HG03439 (cell line): Measurements from ENCODE around the gene GAD1.

ENCODE experiments used
- ATAC-seq: cut with Tn5 transposase; IDR thresholded peaks from one replicate; pipeline ENCODE4 v1.9.1; 2021; ENCODE audit warnings: mild to moderate bottlenecking, moderate library complexity; ENCODE audit not compliant: unreplicated experiment

The GAD1 gene

GRCh38 chr2:170817093-170818035 lies 677 bp downstream of the GAD1 start:
- no peak for ATAC-seq

- no peak for ATAC-seq
Observed at GRCh38 chr2:170818036-170818751, 1.5 kb downstream of the GAD1 start.

DNA sequence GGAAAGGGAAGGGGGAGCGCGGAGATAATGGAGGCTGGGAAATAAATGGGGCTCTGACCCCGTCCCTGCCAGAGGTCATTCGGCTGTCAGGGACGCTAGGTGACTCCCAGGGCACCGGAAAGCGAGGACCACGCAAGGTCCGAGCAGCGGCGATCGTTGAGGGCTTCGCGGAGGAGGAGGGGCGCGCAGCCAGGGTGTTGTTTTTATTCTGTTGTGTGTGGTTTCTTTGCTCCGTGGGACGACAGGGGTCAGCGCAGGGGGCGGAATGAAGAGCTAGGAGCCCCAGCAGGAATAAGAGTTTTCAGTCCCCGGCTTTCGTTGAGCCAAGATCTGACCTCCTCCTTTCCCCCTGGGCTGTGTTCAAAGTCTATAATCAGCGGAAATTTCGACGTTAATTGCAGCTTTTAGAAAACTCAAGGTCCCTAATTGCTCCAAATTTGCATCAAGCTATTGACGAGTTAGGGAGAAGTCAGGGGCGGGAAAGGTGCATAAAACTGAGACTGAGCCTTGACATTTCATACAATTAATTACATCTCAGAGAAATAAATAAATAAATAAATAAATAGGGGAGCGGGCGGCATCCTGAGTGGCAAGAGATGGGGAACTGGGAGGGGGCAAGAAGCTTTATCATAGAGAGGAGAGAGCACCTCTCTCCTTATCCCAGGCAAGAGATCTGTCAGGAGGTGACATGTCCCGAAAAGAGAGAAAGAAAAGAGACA lies 2.2 kb downstream of the GAD1 start:
- no peak for ATAC-seq

DNA sequence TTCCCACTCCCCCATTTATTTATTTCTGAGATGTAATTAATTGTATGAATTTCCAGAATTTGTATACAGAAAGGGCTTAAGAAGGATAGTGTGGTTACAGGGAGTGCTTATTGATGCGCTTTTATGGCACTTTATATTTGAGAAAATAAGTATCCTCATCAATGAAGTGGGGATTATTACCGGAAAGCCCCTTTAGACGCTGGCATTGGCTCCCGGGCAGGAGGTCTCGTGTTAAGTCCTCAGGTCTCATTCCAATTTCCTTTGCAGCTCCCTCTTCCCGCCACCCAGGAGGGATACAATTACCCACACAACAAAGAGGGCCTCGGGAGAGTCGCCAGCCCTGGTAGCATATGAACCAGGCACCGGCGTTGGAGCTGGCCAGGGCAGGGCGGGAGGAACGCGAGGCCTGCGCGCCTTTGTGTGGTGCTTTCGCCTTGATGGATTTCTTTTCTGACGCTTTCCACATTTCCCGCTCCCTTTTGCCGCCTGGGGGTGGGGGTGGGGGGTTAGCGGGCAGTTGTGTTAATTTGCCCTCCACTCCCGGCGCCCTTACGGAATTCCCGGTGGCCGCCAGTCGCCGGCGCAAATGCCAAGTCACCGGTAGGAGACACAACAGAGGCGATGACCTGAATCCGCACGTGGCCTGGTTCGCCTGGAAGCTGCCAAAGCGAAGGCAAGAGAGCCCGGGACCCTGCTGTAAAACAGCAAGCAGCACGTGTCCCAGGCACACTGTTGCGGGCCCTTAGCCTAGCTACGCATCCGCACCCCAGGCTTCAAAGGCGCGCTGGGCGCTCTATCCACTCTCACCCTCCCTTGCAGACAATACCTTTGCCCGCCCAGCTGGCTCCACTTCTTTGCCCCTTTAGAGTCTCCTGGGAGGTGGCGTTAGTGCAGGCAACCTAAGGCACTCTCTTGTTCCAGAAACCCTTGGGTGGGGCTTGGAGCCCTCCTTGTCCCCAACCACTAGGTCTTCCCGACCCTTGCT lies 3.3 kb downstream of the GAD1 start:
- ATAC-seq, result no peak

GRCh38 chr2:170820757-170821530 lies 4.3 kb downstream of the GAD1 start:
- ATAC-seq, result no peak

DNA sequence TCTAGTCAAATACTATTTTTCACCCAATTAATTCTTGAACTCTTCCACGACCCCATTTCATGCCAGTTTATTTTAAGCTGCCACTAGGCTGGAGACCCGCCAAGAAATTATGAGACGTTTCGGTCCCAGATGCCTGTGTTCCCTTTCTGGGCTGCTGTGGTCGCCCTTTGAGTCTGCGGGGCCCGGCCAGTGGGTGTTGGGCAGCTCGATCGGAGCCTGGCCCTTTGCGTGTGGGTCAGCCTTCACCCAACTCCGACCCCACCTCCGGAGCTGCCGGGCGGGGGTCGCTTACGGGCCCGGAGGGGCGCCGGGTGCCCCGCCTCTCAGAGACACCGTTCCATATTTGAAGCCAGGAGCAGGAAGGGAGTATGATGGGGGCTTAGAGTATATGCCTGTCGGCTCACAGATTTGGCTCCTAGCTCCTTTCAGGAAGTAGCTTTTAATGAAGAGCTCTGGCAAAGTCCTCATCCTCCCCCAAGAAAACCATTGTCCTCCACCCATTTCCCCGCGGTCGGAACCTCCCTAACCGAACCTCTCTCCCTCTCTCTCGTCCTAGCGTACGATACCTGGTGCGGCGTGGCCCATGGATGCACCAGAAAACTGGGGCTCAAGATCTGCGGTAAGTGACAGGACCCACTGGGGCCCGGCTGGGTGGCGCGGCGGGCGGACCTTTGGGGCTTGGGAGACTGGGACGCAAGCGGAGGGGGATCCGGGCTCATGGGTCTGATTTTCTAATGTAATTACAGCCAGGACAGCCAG lies 5.0 kb downstream of the GAD1 start:
- no peak for ATAC-seq

DNA sequence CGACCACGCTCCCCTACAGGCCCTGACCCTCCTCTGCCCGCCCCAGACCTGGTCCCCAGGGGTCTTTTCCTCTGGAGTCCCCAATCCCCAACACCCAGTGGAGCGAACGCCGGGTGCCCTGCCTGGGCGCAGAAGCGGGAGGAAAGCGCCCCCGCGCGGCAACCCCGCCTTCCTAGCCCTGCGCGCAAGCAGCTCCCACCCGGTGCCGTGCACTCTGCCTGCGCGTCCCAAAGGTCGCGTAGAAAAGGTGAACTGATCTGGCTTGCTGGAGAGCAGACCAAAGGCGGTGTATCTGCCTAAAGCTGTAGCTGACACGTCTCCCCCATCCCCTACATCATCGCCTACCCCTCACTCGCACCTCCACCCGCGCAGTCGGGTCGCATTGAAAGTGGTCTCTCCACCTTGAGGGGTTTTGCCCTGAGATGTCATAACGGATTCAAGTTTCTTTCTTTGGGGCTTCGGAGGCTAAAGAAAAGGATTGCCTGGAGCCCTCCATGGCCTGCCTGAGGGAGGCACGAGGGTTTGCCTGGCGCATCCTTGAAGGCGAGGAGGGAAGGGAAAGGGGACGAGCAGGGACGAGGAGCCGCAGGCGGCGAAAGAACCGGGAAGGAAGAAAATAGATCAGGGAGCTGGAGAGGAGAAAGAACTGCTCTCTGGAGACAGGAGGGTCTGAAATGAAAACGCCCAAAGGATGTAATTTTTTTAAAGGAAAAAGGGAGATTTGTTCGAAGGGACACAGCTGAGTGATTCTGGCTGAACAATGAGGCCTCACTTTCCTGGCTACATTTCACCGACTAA lies 5.8 kb downstream of the GAD1 start:
- ATAC-seq, result no peak

DNA sequence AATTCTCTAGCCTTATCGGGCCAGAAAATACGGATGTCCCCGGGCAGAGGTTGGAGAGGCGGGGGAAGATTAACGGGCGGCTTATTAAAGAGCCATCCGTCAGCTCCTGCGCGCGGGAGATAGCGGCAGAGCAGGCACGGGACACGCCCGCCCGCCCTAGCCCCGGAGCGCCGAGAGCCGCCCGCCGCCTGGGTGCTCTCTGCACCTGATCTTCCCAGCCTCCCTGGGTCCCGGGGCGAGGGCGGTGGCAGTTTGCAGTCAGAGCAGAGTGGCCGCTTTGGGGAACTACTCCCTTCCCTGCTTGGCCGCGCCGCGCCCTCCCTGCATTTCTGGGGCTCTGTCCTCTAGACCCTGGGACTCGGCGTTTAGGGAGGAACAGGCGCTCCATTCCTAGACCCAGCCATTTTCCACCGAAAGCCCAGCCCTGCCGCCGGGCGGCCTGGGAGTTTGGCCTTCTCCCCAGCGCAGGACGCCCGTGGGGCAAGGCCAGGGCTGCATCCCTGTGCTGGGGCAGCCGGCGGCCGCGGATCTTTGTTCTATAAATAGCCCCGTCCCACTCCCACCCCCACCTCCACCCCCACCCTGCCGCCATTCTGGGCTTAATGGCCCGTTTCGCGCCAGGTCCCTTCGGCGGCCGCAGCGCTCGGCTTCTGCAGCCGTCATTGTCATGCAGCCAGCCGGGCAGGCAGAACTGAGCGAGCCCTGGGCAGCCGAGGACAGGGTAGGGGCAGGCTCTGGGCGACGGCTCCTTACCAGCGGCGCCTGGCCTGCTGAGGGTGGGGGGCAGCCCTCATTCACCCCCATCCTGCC lies 6.6 kb downstream of the GAD1 start:
- ATAC-seq, result no peak

DNA sequence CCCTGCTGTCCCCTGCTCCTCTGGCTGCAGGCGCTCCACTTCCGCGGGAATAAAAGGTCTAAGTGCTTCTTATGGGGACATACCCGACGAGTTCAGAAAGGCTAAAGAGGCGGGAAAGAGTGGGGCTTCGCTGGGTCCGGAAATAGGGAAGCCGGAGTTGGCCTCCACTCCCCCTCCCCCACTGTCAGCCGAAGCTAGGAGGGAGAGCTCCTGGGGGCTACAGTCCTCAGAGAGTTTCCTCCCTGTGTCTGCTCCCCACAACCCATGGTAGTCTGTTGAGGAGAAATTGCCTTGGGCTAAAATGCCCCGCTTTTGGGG lies 7.2 kb downstream of the GAD1 start:
- ATAC-seq, result no peak

DNA sequence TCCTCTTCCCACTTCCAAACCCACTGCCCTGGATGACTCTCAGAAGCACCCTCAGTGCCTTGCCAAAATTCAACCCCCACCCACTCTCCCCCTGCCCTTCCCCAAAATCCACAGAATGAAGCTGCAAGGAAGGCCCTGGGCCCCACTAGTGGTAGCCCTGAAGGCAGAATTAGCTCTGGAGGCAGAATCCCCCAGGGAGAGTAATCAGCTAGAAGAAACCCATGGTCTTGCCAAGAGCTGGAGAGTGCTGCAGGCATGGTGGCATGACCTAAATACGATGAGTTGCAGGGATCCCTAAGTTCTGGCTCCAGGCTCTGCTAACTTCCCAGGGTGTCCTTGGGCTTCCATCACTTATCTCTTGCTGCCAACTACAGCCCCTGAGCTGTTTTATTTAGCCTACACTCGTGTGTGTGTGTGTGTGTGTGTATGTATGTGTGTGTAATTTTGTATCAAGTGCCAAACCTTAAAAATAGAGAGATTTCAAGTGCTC lies 7.9 kb downstream of the GAD1 start:
- ATAC-seq, result no peak

GRCh38 chr2:170827841-170828532 lies 11.3 kb downstream of the GAD1 start:
- ATAC-seq, result no peak

DNA sequence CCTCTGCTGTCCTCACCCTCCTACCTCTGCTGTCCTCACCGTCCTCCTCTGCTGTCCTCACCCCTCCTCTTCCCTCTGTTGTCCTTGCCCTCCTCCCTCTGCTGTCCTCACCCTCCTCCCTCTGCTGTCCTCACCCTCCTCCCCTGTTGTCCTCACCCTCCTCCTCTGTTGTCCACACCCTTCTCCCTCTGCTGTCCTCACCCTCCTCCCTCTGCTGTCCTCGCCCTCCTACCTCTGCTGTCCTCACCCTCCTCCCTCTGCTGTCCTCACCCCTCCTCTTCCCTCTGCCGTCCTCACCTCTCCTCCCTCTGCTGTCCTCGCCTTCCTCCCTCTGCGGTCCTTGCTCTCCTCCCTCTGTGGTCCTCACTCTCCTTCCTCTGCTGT lies 11.8 kb downstream of the GAD1 start:
- no peak for ATAC-seq

DNA sequence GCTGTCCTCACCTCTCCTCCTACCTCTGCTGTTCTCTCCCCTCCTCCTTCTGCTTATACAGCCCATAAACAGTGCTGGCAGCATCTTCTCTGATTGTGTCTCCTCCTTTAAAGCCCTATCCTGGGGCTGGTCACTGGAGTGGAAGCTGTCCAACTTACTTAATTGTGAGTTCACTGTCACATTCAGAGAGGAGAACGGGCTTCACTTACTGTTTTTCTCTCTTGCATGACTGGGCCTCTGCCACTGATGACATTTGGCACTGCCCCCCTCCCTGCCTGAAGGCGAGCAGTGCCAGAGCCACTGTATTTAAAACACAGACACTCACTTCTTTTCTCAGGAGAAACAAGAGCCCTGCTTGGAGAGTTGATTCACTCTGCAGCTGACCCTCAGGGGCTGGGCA lies 12.3 kb downstream of the GAD1 start:
- ATAC-seq, result no peak

GRCh38 chr2:170830166-170830565 lies 13.5 kb downstream of the GAD1 start:
- ATAC-seq, result no peak

- no peak for ATAC-seq
Observed at GRCh38 chr2:170831115-170831514, 14.4 kb downstream of the GAD1 start.

GRCh38 chr2:170836027-170836426 lies 19.3 kb downstream of the GAD1 start:
- no peak for ATAC-seq
